ENCODE measurements around the gene ASB16. TPM values are rescaled to one million over a fixed set of nuclear protein-coding genes. Genes with fewer than 3 reads are reported as not detected.

The ASB16 gene
- total and polyA plus RNA-seq, 9 of the 15 experiments (the other 6 are each of a cell fraction or from before 2014, with no cell fraction given): 0.03 to 0.07 TPM; not detected in 7

- POLR2A ChIA-PET: interaction anchor here (0.6 to 1.3 kb wide), 3 partner anchors 9 to 101 kb away, joined by 3 to 4 read pairs (median 3); partner anchors contain the start of gene HDAC5
- H4K20me1 ChIP-seq (replicated peaks; ENCODE audit: control insufficient read depth, insufficient read depth, low read length): no peaks in the 10 kb centered on the region
- no peaks in the 10 kb centered on the region for H3K27me3 ChIP-seq (ENCODE audit: control insufficient read depth in 2 of 2, insufficient read depth in 2 of 2, low read length in 2 of 2)
- H3K9me3 ChIP-seq (replicated peaks; ENCODE audit: control insufficient read depth, insufficient read depth, low read depth, low read length): no peaks in the 10 kb centered on the region
- H3K36me3 ChIP-seq (ENCODE audit: control insufficient read depth, insufficient read depth, low read length): no peaks in the 10 kb centered on the region
- H3K79me2 ChIP-seq (ENCODE audit: control insufficient read depth, insufficient read depth, low read length): no peaks in the 10 kb centered on the region
- peak; percentile 92 for FAIRE-seq
- no TSS peak for BruUV-seq (replicated peaks)
- peak overlapping the region in 1 of 2 experiments; percentile 24; a peak in 2 of 4 replicates for H3K9ac ChIP-seq (ENCODE audit: insufficient read depth in 1 of 2, low read depth in 2 of 2, low read length in 2 of 2)
- H3K4me1 ChIP-seq (replicated peaks in 1 of 2; ENCODE audit: control insufficient read depth in 2 of 2, insufficient read depth in 2 of 2, low read length in 2 of 2): peaks cover 11 to 15% of the 10 kb centered on the region in 2 experiments; a peak in 4 of 5 replicates
- peak overlapping the region; percentile 67 for H3K27ac ChIP-seq (ENCODE audit: extremely low read depth, low read depth, low read length)
- no peak overlapping the region for H3K4me3 ChIP-seq
- peak overlapping the region; percentile 23; the same call in 1 of the 2 replicates for H3K4me2 ChIP-seq (ENCODE audit: insufficient read depth, low read length)
- no peaks in the 10 kb centered on the region for H3K9me1 ChIP-seq (ENCODE audit: control insufficient read depth, insufficient read depth, low read length)
- CTCF ChIA-PET (ENCODE audit: low intra/inter-chr PET ratio): no interaction called here
- peak overlapping the region; percentile 73 for H2AFZ ChIP-seq (ENCODE audit: low read depth, low read length)
- intact Hi-C loops (cut with micrococcal nuclease): no loop called here
- DNase-seq (ENCODE audit: extremely low read depth in 1 of 4, low spot score in 3 of 4): peak in 3 of 4 experiments; percentile 41 to 77 (median 70)
- in situ Hi-C loops (cut with MboI): no loop called here
- peak; percentile 82 for ATAC-seq
- TF ChIP-seq ZBTB1 (CRISPR knock-in tag; IDR thresholded peaks at IDR 0.05; ENCODE audit: borderline replicate concordance, low read depth) (no peak), MEF2D (tag; conservative IDR thresholded peaks at IDR 0.05; ENCODE audit: low read depth) (peak; percentile 35; the same call in 1 of the 2 replicates), CREBBP (IDR thresholded peaks at IDR 0.05; ENCODE audit: low read depth, low read length) (no peak), ZNF79 (CRISPR knock-in tag; IDR thresholded peaks at IDR 0.05; ENCODE audit: low read depth) (no peak), ZBTB5 (IDR thresholded peaks at IDR 0.05) (no peak), BRF1 (IDR thresholded peaks at IDR 0.05; ENCODE audit: borderline replicate concordance, extremely low read depth, insufficient read length) (no peak), XRCC3 (IDR thresholded peaks at IDR 0.05) (no peak)
- TF ChIP-seq, protein P1, sequence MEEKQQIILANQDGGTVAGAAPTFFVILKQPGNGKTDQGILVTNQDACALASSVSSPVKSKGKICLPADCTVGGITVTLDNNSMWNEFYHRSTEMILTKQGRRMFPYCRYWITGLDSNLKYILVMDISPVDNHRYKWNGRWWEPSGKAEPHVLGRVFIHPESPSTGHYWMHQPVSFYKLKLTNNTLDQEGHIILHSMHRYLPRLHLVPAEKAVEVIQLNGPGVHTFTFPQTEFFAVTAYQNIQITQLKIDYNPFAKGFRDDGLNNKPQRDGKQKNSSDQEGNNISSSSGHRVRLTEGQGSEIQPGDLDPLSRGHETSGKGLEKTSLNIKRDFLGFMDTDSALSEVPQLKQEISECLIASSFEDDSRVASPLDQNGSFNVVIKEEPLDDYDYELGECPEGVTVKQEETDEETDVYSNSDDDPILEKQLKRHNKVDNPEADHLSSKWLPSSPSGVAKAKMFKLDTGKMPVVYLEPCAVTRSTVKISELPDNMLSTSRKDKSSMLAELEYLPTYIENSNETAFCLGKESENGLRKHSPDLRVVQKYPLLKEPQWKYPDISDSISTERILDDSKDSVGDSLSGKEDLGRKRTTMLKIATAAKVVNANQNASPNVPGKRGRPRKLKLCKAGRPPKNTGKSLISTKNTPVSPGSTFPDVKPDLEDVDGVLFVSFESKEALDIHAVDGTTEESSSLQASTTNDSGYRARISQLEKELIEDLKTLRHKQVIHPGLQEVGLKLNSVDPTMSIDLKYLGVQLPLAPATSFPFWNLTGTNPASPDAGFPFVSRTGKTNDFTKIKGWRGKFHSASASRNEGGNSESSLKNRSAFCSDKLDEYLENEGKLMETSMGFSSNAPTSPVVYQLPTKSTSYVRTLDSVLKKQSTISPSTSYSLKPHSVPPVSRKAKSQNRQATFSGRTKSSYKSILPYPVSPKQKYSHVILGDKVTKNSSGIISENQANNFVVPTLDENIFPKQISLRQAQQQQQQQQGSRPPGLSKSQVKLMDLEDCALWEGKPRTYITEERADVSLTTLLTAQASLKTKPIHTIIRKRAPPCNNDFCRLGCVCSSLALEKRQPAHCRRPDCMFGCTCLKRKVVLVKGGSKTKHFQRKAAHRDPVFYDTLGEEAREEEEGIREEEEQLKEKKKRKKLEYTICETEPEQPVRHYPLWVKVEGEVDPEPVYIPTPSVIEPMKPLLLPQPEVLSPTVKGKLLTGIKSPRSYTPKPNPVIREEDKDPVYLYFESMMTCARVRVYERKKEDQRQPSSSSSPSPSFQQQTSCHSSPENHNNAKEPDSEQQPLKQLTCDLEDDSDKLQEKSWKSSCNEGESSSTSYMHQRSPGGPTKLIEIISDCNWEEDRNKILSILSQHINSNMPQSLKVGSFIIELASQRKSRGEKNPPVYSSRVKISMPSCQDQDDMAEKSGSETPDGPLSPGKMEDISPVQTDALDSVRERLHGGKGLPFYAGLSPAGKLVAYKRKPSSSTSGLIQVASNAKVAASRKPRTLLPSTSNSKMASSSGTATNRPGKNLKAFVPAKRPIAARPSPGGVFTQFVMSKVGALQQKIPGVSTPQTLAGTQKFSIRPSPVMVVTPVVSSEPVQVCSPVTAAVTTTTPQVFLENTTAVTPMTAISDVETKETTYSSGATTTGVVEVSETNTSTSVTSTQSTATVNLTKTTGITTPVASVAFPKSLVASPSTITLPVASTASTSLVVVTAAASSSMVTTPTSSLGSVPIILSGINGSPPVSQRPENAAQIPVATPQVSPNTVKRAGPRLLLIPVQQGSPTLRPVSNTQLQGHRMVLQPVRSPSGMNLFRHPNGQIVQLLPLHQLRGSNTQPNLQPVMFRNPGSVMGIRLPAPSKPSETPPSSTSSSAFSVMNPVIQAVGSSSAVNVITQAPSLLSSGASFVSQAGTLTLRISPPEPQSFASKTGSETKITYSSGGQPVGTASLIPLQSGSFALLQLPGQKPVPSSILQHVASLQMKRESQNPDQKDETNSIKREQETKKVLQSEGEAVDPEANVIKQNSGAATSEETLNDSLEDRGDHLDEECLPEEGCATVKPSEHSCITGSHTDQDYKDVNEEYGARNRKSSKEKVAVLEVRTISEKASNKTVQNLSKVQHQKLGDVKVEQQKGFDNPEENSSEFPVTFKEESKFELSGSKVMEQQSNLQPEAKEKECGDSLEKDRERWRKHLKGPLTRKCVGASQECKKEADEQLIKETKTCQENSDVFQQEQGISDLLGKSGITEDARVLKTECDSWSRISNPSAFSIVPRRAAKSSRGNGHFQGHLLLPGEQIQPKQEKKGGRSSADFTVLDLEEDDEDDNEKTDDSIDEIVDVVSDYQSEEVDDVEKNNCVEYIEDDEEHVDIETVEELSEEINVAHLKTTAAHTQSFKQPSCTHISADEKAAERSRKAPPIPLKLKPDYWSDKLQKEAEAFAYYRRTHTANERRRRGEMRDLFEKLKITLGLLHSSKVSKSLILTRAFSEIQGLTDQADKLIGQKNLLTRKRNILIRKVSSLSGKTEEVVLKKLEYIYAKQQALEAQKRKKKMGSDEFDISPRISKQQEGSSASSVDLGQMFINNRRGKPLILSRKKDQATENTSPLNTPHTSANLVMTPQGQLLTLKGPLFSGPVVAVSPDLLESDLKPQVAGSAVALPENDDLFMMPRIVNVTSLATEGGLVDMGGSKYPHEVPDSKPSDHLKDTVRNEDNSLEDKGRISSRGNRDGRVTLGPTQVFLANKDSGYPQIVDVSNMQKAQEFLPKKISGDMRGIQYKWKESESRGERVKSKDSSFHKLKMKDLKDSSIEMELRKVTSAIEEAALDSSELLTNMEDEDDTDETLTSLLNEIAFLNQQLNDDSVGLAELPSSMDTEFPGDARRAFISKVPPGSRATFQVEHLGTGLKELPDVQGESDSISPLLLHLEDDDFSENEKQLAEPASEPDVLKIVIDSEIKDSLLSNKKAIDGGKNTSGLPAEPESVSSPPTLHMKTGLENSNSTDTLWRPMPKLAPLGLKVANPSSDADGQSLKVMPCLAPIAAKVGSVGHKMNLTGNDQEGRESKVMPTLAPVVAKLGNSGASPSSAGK (IDR thresholded peaks at IDR 0.05): peak; percentile 45
These were observed 38.2 kb upstream of the ASB16 start for GRCh38 chr17:44132275-44132821.
